Right lobe of liver (tissue), 6 donors: ENCODE results near the gene KRTAP12-2. TPM values are rescaled to one million over a fixed set of nuclear protein-coding genes. Genes with fewer than 3 reads are reported as not detected.

ENCODE experiments used
- ATAC-seq, 4 donors: fragments of 200-7000 bp; cut with Tn5 transposase; one replicate each; pipeline ENCODE4 v1.9.1; 2020; ENCODE audit warnings: mild to moderate bottlenecking in 4 of 4, moderate library complexity in 4 of 4
- DNase-seq, 3 donors: peaks; one replicate each; pipeline ENCODE4 v3.0.0-alpha.2; 2020
- H3K27ac ChIP-seq, 3 donors: fragments of 200-600 bp; one replicate each; pipeline ENCODE4 v1.8.0; 2022
- H3K27me3 ChIP-seq, 2 donors: fragments of 200-600 bp; one replicate each; pipeline ENCODE4 v1.8.0; 2022
- H3K36me3 ChIP-seq, 4 donors: fragments of 200-600 bp; sonication (generic) in 1 of 4; one replicate each; pipeline versions ENCODE4 v1.5.1 to v1.8.0; 2017 to 2022; ENCODE audit warnings: control low read depth in 1 of 4
- H3K4me1 ChIP-seq, 4 donors: fragments of 200-600 bp; sonication (generic) in 1 of 4; one replicate each; pipeline versions ENCODE4 v1.5.1 to v1.8.0; 2017 to 2022; ENCODE audit warnings: control low read depth in 1 of 4
- H3K4me3 ChIP-seq, 3 donors: fragments of 200-600 bp; one replicate each; pipeline ENCODE4 v1.8.0; 2022
- H3K9me3 ChIP-seq, 4 donors: fragments of 200-600 bp; sonication (generic) in 1 of 4; one replicate each; pipeline versions ENCODE4 v1.5.1 to v1.8.0; 2017 to 2022; ENCODE audit warnings: control low read depth in 1 of 4
- POLR2A ChIP-seq: fragments of 450-650 bp; IDR thresholded peaks from one replicate; pipeline ENCODE4 v1.6.1; 2017; ENCODE audit warnings: antibody characterized with exemption, mild to moderate bottlenecking
- WGBS: methylation state at CpG from one replicate; pipeline ENCODE4 v1.1.6; 2018; ENCODE audit warnings: low coverage, low lambda C conversion rate; ENCODE audit not compliant: insufficient coverage; ENCODE audit errors: missing lambda C conversion rate; 5-methylcytosine and 5-hydroxymethylcytosine counted together
- intact Hi-C, 2 donors: fragments of 100-400 bp; cut with DNase I; formaldehyde crosslinking; loops; one replicate each; pipeline versions ENCODE4 v1.11.2 to v1.14.1; 2022
- total RNA-seq, 6 experiments: library from RNA; depleted of rRNA in 2 of 6; stranded (reverse); fragments of >200 nt in 2 of 6; fragmentation: NEBNext Ultra II Directional in 3 of 6; extraction: Animal tissue kit (Norgen Biotek cat#: 25700) in 3 of 6; gene quantifications; one replicate each; pipeline versions ENCODE4 v1.1.0 to v1.2.4, GENCODE V29; 2016 to 2023
- TF ChIP-seq, protein P1 (sequence below), 4 donors: fragments of 200-600 bp in 3 of 4; fragments of 450-650 bp in 1 of 4; IDR thresholded peaks; one replicate each; pipeline versions ENCODE4 v1.5.1 to v1.8.0; 2016 to 2022; ENCODE audit warnings: antibody characterized with exemption in 4 of 4, mild to moderate bottlenecking in 2 of 4
- donor health status: DM: no; HTN: yes; CAD: no.
- donor health status: DM: no; HTN: no; CAD: no.
- donor health status: DM: no; HTN: no; CAD: no.
- donor health status: DM: no; HTN: yes; CAD: no.
- donor health status: DM: no; HTN: yes; CAD: no.

Gene KRTAP12-2
- total RNA-seq, 6 experiments from 2014 or later: not detected

DNA sequence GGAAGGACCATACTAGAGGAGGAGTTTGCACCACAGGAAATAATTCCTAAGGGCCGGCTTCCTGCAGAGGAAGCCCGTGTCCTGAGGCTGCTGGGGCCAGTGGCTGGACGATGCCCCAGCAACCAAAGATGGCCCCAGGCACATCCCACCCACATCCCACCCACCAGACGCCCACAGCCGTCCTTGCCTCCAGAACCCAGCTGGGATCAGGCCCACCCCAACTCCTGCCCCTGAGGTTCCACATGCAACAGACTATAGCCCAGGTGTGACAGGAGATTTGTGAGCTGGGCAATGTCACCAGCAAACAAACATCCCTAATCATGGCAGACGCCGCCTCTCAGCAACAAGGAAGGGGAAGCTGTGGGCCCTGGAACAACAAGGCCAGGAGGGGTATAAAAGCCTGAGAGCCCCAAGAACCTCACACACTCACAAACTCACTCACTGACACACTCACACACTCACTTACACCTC, 40.0 kb downstream of the KRTAP12-2 start, which contains the start of gene KRTAP10-9:
Gene KRTAP10-9, plus strand, starts transcription at position 421 of the 471 bp plus-strand sequence. CDS start 79 bp downstream, outside the sequence.
- ATAC-seq (no peak), DNase-seq (no peak)
- TF ChIP-seq POLR2A: no peak
- TF ChIP-seq, protein P1, sequence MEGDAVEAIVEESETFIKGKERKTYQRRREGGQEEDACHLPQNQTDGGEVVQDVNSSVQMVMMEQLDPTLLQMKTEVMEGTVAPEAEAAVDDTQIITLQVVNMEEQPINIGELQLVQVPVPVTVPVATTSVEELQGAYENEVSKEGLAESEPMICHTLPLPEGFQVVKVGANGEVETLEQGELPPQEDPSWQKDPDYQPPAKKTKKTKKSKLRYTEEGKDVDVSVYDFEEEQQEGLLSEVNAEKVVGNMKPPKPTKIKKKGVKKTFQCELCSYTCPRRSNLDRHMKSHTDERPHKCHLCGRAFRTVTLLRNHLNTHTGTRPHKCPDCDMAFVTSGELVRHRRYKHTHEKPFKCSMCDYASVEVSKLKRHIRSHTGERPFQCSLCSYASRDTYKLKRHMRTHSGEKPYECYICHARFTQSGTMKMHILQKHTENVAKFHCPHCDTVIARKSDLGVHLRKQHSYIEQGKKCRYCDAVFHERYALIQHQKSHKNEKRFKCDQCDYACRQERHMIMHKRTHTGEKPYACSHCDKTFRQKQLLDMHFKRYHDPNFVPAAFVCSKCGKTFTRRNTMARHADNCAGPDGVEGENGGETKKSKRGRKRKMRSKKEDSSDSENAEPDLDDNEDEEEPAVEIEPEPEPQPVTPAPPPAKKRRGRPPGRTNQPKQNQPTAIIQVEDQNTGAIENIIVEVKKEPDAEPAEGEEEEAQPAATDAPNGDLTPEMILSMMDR (IDR thresholded peaks at IDR 0.05): no peak
- Histone ChIP-seq H3K9me3 (peaks cover 0 to 4% (median 0%) of the 10 kb centered on the region in 4 donors), H3K4me3 (no peak within 1 kb of the TSS), H3K27me3 (no peaks in the 10 kb centered on the region), H3K27ac (no peak within 1 kb of the TSS), H3K4me1 (no peaks in the 10 kb centered on the region), H3K36me3 (no peaks in the 10 kb centered on the region)
- intact Hi-C loops: no loop called here
- WGBS: no CpG with 5 or more reads among the region's 7 CpGs

DNA sequence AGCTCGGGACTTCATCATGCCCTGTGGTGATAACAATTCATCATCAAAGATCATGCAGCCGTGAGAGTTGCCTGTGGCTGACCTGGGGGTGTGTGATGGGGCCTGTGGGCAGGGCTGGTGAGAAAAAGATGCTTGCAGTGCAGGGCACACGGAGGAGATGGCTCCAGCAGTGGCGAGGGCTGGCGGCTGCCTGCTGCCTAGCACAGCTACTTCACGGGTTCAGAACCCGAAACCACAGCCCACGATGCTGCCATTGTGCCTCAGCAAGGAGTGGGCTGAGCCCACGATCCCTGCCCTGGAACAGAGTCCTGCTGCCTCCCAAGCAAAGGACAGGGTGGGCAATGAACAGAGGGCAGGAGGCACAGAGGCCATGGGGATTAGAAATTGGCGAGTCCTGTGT, 40.5 kb downstream of the KRTAP12-2 start:
- DNase-seq (no peak), ATAC-seq (no peak)
- intact Hi-C loops: no loop called here
- Histone ChIP-seq H3K27me3 (no peaks in the 10 kb centered on the region), H3K36me3 (no peaks in the 10 kb centered on the region), H3K9me3 (peaks cover 0 to 3% (median 0%) of the 10 kb centered on the region in 4 donors), H3K27ac (no peak overlapping the region), H3K4me1 (no peaks in the 10 kb centered on the region), H3K4me3 (no peak overlapping the region)
- whole genome bisulfite sequencing: 81% methylated on average over 2 of the region's 10 CpGs
- TF ChIP-seq POLR2A: no peak
- TF ChIP-seq, protein P1 (IDR thresholded peaks at IDR 0.05): no peak

DNA sequence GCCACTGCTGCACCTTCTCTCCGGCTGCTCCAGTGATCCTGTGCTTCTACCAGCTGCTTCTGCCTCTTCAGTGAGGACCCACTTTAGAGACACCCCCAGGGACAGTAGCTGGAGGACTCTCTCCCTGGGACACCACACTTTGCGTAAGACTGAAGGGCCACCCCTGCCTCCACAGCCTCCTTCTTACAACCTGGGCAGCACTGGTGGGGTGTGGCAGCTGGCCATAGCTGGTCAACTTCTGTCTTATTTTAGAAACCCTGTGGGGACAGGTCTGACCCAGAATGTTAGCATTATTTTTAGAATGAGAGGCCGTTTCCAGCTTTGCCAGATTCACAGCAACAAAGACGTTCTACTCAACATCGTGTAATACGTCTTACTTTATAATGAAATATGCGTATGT, 41.0 kb downstream of the KRTAP12-2 start:
- TF ChIP-seq, protein P1 (IDR thresholded peaks at IDR 0.05): no peak
- TF ChIP-seq POLR2A: no peak
- DNase-seq (no peak), ATAC-seq (no peak)
- Histone ChIP-seq H3K4me3 (no peak overlapping the region), H3K27me3 (no peaks in the 10 kb centered on the region), H3K9me3 (no peaks in the 10 kb centered on the region), H3K4me1 (no peaks in the 10 kb centered on the region), H3K27ac (no peak overlapping the region), H3K36me3 (no peaks in the 10 kb centered on the region)
- 73% methylated on average over 6 of the region's 7 CpGs for WGBS
- intact Hi-C loops: no loop called here

DNA sequence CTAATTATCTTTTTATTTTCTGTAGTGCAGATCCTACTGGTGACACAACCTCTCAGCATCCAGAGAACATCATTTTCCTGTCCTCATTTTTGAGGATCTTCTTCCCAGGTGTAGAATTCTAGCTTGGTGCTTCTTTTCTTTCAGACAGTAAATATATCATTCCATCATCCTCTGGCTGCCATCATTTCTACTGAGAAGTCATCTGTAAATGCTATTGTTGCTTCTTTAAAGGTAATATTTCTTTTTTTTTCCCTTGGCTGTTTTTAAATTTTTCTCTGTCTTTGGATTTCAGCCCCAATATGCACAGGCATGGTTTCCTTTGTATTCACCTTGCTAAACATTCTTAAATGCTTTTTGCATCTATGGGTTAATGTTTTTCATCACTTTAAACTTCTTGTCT, 43.2 kb downstream of the KRTAP12-2 start:
- TF ChIP-seq, protein P1 (IDR thresholded peaks at IDR 0.05): no peak
- TF ChIP-seq POLR2A: no peak
- no peak for DNase-seq
- intact Hi-C loops: no loop called here
- Histone ChIP-seq H3K4me1 (no peaks in the 10 kb centered on the region), H3K36me3 (no peaks in the 10 kb centered on the region), H3K9me3 (no peaks in the 10 kb centered on the region), H3K27ac (no peak overlapping the region), H3K4me3 (no peak overlapping the region), H3K27me3 (no peaks in the 10 kb centered on the region)
- ATAC-seq: no peak

DNA sequence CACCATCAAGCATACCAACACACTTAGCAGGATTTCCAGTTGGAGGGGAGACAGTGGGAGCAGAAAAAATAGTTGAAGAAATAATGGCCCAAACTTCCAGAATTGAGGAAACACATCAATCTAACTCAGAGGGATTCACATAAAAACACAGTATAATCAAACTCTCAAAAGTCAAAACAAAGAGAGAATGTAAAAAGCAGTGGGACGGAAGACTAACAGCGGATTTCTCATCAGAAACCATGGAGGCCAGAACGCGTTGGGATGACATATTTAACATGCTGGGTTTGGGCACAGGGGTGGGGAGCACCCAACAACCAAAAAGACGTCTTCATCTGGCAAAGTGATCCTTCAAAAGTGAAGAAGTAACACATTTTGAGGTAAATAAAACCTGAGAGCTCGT, 46.8 kb downstream of the KRTAP12-2 start:
- H3K4me3 ChIP-seq: no peak overlapping the region
- no peaks in the 10 kb centered on the region for H3K4me1 ChIP-seq
- 78% methylated on average over 6 of the region's 6 CpGs for WGBS
- DNase-seq (no peak), ATAC-seq (no peak)
- H3K27me3 ChIP-seq: no peaks in the 10 kb centered on the region
- intact Hi-C loops: no loop called here
- H3K27ac ChIP-seq: no peak overlapping the region
- TF ChIP-seq, protein P1 (IDR thresholded peaks at IDR 0.05): no peak
- no peak for TF ChIP-seq POLR2A
- H3K9me3 ChIP-seq: no peaks in the 10 kb centered on the region
- no peaks in the 10 kb centered on the region for H3K36me3 ChIP-seq
